Neuronal stem cell (in vitro differentiated cells): Measurements from ENCODE around the gene RBBP8NL. TPM values are rescaled to one million over a fixed set of nuclear protein-coding genes. Genes with fewer than 3 reads are reported as not detected.

Experiments
- DNase-seq: peaks from one replicate; pipeline ENCODE4 v3.0.0-alpha.2; 2013; ENCODE audit warnings: low spot score
- H2AFZ ChIP-seq: one replicate; pipeline ENCODE4 v1.6.1; 2013; ENCODE audit warnings: mild to moderate bottlenecking, low read length, inconsistent platforms
- H2AK5ac ChIP-seq: 2 replicates; pipeline ENCODE4 v1.6.1; 2013; ENCODE audit warnings: low read depth, mild to moderate bottlenecking, inconsistent platforms, low read length, moderate library complexity, mixed read lengths
- H2BK120ac ChIP-seq: 2 replicates; pipeline ENCODE4 v1.6.1; 2013; ENCODE audit warnings: low read depth, mild to moderate bottlenecking, inconsistent platforms, low read length, moderate library complexity, mixed read lengths
- H2BK12ac ChIP-seq: one replicate; pipeline ENCODE4 v1.6.1; 2013; ENCODE audit warnings: low read length, inconsistent platforms
- H2BK15ac ChIP-seq: 2 replicates; pipeline ENCODE4 v1.6.1; 2013; ENCODE audit warnings: mild to moderate bottlenecking, low read length, inconsistent platforms, mixed read lengths
- H2BK5ac ChIP-seq: one replicate; pipeline ENCODE4 v1.6.1; 2013; ENCODE audit warnings: inconsistent platforms, mild to moderate bottlenecking, low read length, moderate library complexity
- H3K14ac ChIP-seq: one replicate; pipeline ENCODE4 v1.6.1; 2013; ENCODE audit warnings: low read length, inconsistent platforms
- H3K18ac ChIP-seq: 2 replicates; pipeline ENCODE4 v1.6.1; 2013; ENCODE audit warnings: low read length, inconsistent platforms
- H3K23ac ChIP-seq: 2 replicates; pipeline ENCODE4 v1.6.1; 2013; ENCODE audit warnings: low read depth, mild to moderate bottlenecking, mixed read lengths, low read length, inconsistent platforms; ENCODE audit not compliant: poor library complexity
- H3K27ac ChIP-seq: replicated peaks from 3 replicates; pipeline ENCODE4 v1.5.1; 2013; ENCODE audit warnings: low read length, inconsistent platforms
- H3K27me3 ChIP-seq, 3 experiments: 2 replicates each; pipeline ENCODE4 v1.6.1; 2013; ENCODE audit warnings: low read length in 3 of 3, mild to moderate bottlenecking in 2 of 3, inconsistent platforms in 1 of 3, low read depth in 1 of 3, mixed read lengths in 1 of 3, moderate library complexity in 1 of 3; ENCODE audit not compliant: control insufficient read depth in 3 of 3, insufficient read depth in 3 of 3
- H3K36me3 ChIP-seq, 2 donors: replicated peaks in 1 of 2; 2 replicates each; pipeline ENCODE4 v1.6.1; 2013; ENCODE audit warnings: low read length in 2 of 2; ENCODE audit not compliant: control insufficient read depth in 2 of 2, insufficient read depth in 2 of 2
- H3K4ac ChIP-seq: 2 replicates; pipeline ENCODE4 v1.6.1; 2013; ENCODE audit warnings: inconsistent platforms, mild to moderate bottlenecking, low read length, moderate library complexity
- H3K4me1 ChIP-seq, 2 donors: 1 replicate in 1 of 2; 2 replicates in 1 of 2; pipeline ENCODE4 v1.6.1; 2013; ENCODE audit warnings: low read length in 2 of 2, low read depth in 1 of 2; ENCODE audit not compliant: control insufficient read depth in 2 of 2, insufficient read depth in 1 of 2
- H3K4me2 ChIP-seq: one replicate; pipeline ENCODE4 v1.6.1; 2013; ENCODE audit warnings: mild to moderate bottlenecking, low read length, inconsistent platforms; ENCODE audit not compliant: insufficient read depth, poor library complexity, severe bottlenecking
- H3K4me3 ChIP-seq, 2 donors: 2 replicates each; pipeline ENCODE4 v1.5.1; 2013; ENCODE audit warnings: low read length in 2 of 2, mild to moderate bottlenecking in 2 of 2, inconsistent platforms in 1 of 2, moderate library complexity in 1 of 2
- H3K79me1 ChIP-seq: one replicate; pipeline ENCODE4 v1.6.1; 2013; ENCODE audit warnings: low read depth, mild to moderate bottlenecking, inconsistent platforms, low read length, moderate library complexity
- H3K9ac ChIP-seq: one replicate; pipeline ENCODE4 v1.6.1; 2013; ENCODE audit warnings: mild to moderate bottlenecking, low read depth, low read length, inconsistent platforms; ENCODE audit not compliant: poor library complexity
- H3K9me3 ChIP-seq, 2 donors: replicated peaks in 1 of 2; 2 replicates each; pipeline versions ENCODE3 to v1.6.1; 2013; ENCODE audit warnings: low read length in 2 of 2, mild to moderate bottlenecking in 2 of 2, inconsistent platforms in 1 of 2, low read depth in 1 of 2, mixed read lengths in 1 of 2, moderate library complexity in 1 of 2; ENCODE audit not compliant: control insufficient read depth in 2 of 2, insufficient read depth in 1 of 2
- H4K8ac ChIP-seq: one replicate; pipeline ENCODE4 v1.6.1; 2013; ENCODE audit warnings: low read depth, mild to moderate bottlenecking, inconsistent platforms, low read length, moderate library complexity
- H4K91ac ChIP-seq: one replicate; pipeline ENCODE4 v1.6.1; 2013; ENCODE audit warnings: low read length, low read depth, mild to moderate bottlenecking, inconsistent platforms; ENCODE audit not compliant: poor library complexity
- WGBS, 2 donors: extraction: QIAGEN DNeasy Blood & Tissue Kit; methylation state at CpG; one replicate each; pipeline ENCODE4 v1.1.7; 2013; ENCODE audit warnings: missing lambda C conversion rate in 2 of 2, mixed read lengths in 1 of 2; ENCODE audit not compliant: insufficient read length in 2 of 2, insufficient replicate concordance in 1 of 2; ENCODE audit errors: extremely low coverage in 2 of 2; 5-methylcytosine and 5-hydroxymethylcytosine counted together
- polyA plus RNA-seq, 2 experiments: library from polyadenylated mRNA; stranded (reverse); fragments of 200-250 nt; gene quantifications; one replicate each; pipeline ENCODE4 v1.2.3, GENCODE V29; 2013

Gene RBBP8NL, protein sequence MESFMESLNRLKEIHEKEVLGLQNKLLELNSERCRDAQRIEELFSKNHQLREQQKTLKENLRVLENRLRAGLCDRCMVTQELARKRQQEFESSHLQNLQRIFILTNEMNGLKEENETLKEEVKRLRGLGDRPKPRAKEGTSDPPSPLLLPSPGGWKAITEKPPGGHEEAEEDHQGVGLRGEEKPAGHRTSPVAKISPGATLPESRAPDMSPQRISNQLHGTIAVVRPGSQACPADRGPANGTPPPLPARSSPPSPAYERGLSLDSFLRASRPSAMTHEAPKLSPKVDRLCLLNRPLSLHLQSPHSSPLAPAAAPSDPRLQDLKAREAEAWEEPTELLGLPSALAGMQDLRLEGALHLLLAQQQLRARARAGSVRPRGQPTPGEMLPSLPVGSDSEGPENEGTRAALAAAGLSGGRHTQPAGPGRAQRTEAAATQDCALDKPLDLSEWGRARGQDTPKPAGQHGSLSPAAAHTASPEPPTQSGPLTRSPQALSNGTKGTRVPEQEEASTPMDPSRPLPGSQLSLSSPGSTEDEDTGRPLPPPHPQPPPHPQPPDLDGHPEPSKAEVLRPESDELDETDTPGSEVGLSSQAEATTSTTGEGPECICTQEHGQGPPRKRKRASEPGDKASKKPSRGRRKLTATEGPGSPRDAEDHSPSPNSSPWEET
- polyA plus RNA-seq (2013, experiment 1 of 2) = not detected
- not detected for polyA plus RNA-seq (2013, experiment 2 of 2)

DNA sequence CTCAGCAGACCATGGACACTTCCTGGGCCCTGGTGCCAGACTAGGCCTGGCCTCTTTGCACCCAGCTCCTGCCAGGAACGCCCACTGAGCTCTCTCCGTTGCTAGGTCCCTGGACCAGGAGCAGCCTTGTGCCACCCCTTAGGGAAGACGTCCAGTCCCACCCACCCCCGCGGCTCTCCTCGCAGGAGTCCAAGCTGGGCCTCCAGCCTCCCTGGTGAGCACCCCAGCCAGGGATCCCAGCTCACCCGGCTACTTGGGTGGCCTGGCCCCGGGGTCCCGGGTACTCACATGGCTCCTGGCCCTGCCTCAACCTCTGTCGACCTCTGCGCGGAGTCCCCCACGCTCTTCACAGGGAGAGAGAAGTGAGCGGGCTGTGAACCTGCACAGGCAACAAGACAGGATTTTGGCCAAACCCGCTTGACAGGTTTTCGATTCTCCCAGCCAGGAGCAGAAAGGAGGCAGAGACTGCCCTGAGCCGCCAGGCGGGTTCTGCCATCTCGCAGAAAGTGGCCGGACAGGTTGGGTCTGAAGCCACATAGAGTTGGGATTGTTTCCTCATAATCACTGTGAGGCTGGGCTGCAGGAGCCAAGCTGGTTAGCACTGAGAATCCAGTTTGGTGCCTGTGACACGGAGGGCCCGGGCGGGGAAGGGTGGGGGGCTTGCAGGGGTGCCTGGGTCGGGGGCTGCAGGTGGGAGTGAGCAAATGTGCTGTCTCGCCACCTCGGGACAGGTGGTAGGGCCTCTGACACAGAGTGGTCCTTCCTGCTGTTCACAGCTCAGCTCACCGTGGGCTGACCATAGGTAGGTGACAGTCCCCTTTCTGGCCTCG is at the start of gene RBBP8NL:
Gene RBBP8NL (minus strand): TSS at position 368 of the 830 bp plus-strand sequence. CDS start 7,892 bp downstream, outside the sequence.
- peak within 1 kb of the TSS; percentile 77 for H4K8ac ChIP-seq
- H4K91ac ChIP-seq = no peak within 1 kb of the TSS
- peaks cover 2% of the 10 kb centered on the region for H3K79me1 ChIP-seq
- H2BK120ac ChIP-seq = no peak within 1 kb of the TSS
- H3K36me3 ChIP-seq = no peaks in the 10 kb centered on the region
- no peaks in the 10 kb centered on the region for H3K9me3 ChIP-seq
- no peak within 1 kb of the TSS for H3K4me2 ChIP-seq
- DNase-seq = no peak
- H2BK12ac ChIP-seq = peak within 1 kb of the TSS; percentile 98
- peak within 1 kb of the TSS; percentile 95 for H3K23ac ChIP-seq
- H2BK5ac ChIP-seq = peak within 1 kb of the TSS; percentile 93
- no CpG with 5 or more reads among the region's 28 CpGs for WGBS, 2 donors
- peak within 1 kb of the TSS; percentile 99 for H2AK5ac ChIP-seq
- H3K18ac ChIP-seq = peak within 1 kb of the TSS; percentile 95
- H3K27me3 ChIP-seq = peaks cover 0 to 55% (median under 1%) of the 10 kb centered on the region in 3 experiments
- no peak within 1 kb of the TSS for H2AFZ ChIP-seq
- peak within 1 kb of the TSS; percentile 84 for H3K14ac ChIP-seq
- H2BK15ac ChIP-seq = peak within 1 kb of the TSS; percentile 93
- no peak within 1 kb of the TSS for H3K27ac ChIP-seq
- peak within 1 kb of the TSS; percentile 43 for H3K4ac ChIP-seq
- peaks cover 0 to 13% of the 10 kb centered on the region in 2 donors for H3K4me1 ChIP-seq
- peak within 1 kb of the TSS; percentile 67 for H3K9ac ChIP-seq
- H3K4me3 ChIP-seq = no peak within 1 kb of the TSS

DNA sequence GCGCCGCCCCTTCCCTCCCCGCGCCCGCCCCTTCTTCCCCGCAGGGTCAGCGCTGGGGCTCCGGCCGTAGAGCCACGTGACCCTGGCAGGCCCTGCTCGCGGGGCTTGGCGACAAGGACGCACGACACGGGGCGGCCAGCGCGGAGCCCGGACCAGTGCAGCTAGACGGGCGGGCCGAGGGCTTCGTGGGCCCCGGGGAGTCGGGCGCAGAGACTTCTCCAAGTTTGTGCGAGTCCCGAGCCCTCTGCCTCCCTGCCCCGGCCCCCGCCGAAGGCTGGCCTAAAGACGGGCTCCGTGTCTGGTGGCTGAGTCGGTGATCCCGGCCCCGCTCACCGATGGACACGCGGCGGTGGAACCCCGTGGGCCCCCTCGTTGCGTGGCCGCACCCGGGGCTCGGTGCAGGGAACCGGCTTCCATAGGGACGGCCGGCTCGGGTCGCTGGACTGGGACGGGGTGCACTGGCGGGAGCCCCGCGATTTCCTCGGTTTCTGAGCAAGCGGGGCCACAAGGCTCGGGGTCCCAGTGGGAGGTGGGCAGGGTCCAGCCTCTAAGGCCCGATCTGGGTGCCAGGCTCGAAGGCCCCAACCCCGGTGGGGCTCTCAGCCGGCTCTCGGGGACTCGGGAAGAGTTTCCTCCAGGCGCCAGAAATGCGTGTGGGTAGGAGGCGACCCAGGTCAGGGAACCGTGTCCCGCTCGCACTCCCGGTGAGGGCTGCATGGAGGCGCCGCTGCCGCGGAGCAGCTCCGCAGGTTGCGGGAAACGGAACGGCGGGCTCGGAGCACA is 48.9 kb upstream of the RBBP8NL start:
- no peak overlapping the region for H3K27ac ChIP-seq
- WGBS, 2 donors = no CpG with 5 or more reads among the region's 82 CpGs
- H4K8ac ChIP-seq = peak overlapping the region; percentile 32
- H2AFZ ChIP-seq = peak overlapping the region; percentile 83
- H3K4me2 ChIP-seq = peak overlapping the region; percentile 57
- peak overlapping the region; percentile 49 for H2BK5ac ChIP-seq
- peak overlapping the region; percentile 25 for H2BK15ac ChIP-seq
- H3K4ac ChIP-seq = no peak overlapping the region
- H3K18ac ChIP-seq = peak overlapping the region; percentile 90
- H3K14ac ChIP-seq = no peak overlapping the region
- no peak overlapping the region for H4K91ac ChIP-seq
- peak overlapping the region; percentile 87 for H2AK5ac ChIP-seq
- DNase-seq = no peak
- peaks cover 0 to 4% of the 10 kb centered on the region in 2 donors for H3K9me3 ChIP-seq
- no peaks in the 10 kb centered on the region for H3K36me3 ChIP-seq
- H2BK120ac ChIP-seq = peak overlapping the region; percentile 79
- peaks cover 35 to 91% (median 82%) of the 10 kb centered on the region in 3 experiments for H3K27me3 ChIP-seq
- H3K9ac ChIP-seq = peak overlapping the region; percentile 40
- peak overlapping the region; percentile 77 for H3K23ac ChIP-seq
- H3K4me3 ChIP-seq = peak overlapping the region in 1 of 2 donors; percentile 11
- peaks cover 2 to 3% of the 10 kb centered on the region in 2 donors for H3K4me1 ChIP-seq
- no peaks in the 10 kb centered on the region for H3K79me1 ChIP-seq
- no peak overlapping the region for H2BK12ac ChIP-seq

DNA sequence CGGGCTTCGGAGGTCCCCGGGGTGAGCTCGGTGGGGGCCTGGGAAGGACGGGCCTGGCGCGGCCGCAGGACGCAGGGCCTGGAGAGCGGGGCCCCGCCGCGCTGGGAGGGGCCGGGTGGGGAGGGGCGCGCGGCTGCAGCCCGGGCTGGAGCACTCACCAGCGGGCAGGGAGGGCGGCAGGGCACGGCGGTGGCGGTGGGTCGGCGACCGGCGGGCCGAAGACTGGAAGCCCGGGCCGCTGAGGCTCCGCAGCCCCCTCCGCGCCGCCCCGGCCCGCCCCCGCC is 48.4 kb upstream of the RBBP8NL start, which contains the start of gene GATA5:
Gene GATA5 (minus strand): TSS at position 224 of the 284 bp plus-strand sequence. CDS start 474 bp downstream, outside the sequence.
- Histone ChIP-seq H3K27ac (no peak within 1 kb of the TSS), H2AK5ac (peak within 1 kb of the TSS; percentile 99), H4K91ac (no peak within 1 kb of the TSS), H3K9me3 (peaks cover 0 to 4% of the 10 kb centered on the region in 2 donors), H3K27me3 (peaks cover 34 to 91% (median 77%) of the 10 kb centered on the region in 3 experiments), H2BK120ac (peak within 1 kb of the TSS; percentile 79), H3K4me2 (peak within 1 kb of the TSS; percentile 81), H2AFZ (peak within 1 kb of the TSS; percentile 83), H4K8ac (peak within 1 kb of the TSS; percentile 32), H2BK5ac (peak within 1 kb of the TSS; percentile 49), H2BK15ac (peak within 1 kb of the TSS; percentile 52), H3K18ac (peak within 1 kb of the TSS; percentile 90), H3K9ac (peak within 1 kb of the TSS; percentile 40), H3K4me1 (peaks cover 2 to 3% of the 10 kb centered on the region in 2 donors), H3K36me3 (no peaks in the 10 kb centered on the region), H3K14ac (no peak within 1 kb of the TSS), H3K79me1 (no peaks in the 10 kb centered on the region), H3K4me3 (peak within 1 kb of the TSS in 1 of 2 donors; percentile 57), H2BK12ac (peak within 1 kb of the TSS; percentile 98), H3K4ac (no peak within 1 kb of the TSS), H3K23ac (peak within 1 kb of the TSS; percentile 77)
- DNase-seq = no peak
- WGBS, 2 donors = no CpG with 5 or more reads among the region's 37 CpGs
